Lower leg skin (tissue), 4 donors: ENCODE data around the gene LTB. TPM values are rescaled to one million over a fixed set of nuclear protein-coding genes. Genes with fewer than 3 reads are reported as not detected.
A peak's percentile ranks its signal among the peaks of the same experiment; 100 is the strongest.

Source experiments
- DNase-seq, 2 donors: peaks; one replicate each; pipeline ENCODE4 v3.0.0-alpha.2; 2019; ENCODE audit warnings: low spot score in 2 of 2
- H3K4me3 ChIP-seq: fragments of 200-600 bp; sonication (generic); 2 replicates; pipeline ENCODE4 v1.5.1; 2017; ENCODE audit warnings: mild to moderate bottlenecking, low read depth; ENCODE audit not compliant: poor library complexity, severe bottlenecking
- CTCF ChIP-seq, 3 donors: fragments of 450-650 bp; IDR thresholded peaks; one replicate each; pipeline ENCODE4 v1.5.1; 2016; ENCODE audit warnings: antibody characterized with exemption in 3 of 3, mild to moderate bottlenecking in 3 of 3, moderate library complexity in 2 of 3
- POLR2A ChIP-seq, 2 donors: fragments of 450-650 bp; IDR thresholded peaks; one replicate each; pipeline ENCODE4 v1.6.1; 2016 to 2017; ENCODE audit warnings: antibody characterized with exemption in 2 of 2, mild to moderate bottlenecking in 1 of 2, moderate library complexity in 1 of 2
- WGBS, 2 donors: methylation state at CpG; one replicate each; pipeline ENCODE4 v1.1.5; 2018; 5-methylcytosine and 5-hydroxymethylcytosine counted together
- intact Hi-C: fragments of 100-400 bp; cut with DNase I; formaldehyde crosslinking; loops from one replicate; pipeline ENCODE4 v1.15.0; 2023; ENCODE audit warnings: low total_unique reads
- total RNA-seq, 4 donors: library from RNA; depleted of rRNA; stranded (reverse); fragments of >200 nt; gene quantifications; one replicate each; pipeline ENCODE4 v1.1.0, GENCODE V29; 2016

Gene LTB
- total RNA-seq, 4 donors from 2014 or later = 1.1 TPM; not detected in 3

GRCh38 chr6:31627690-31628287, 45.6 kb upstream of the LTB start:
- H3K4me3 ChIP-seq = no peak overlapping the region
- TF ChIP-seq CTCF (IDR thresholded peaks at IDR 0.05) (no peak), POLR2A (IDR thresholded peaks at IDR 0.05) (no peak)
- 93 to 94% methylated on average over 19 of the region's 19 CpGs for WGBS, 2 donors
- no peak for DNase-seq
- intact Hi-C loops = no loop called here

GRCh38 chr6:31626952-31627351, 44.7 kb upstream of the LTB start:
- no peak overlapping the region for H3K4me3 ChIP-seq
- TF ChIP-seq POLR2A (IDR thresholded peaks at IDR 0.05) (no peak), CTCF (IDR thresholded peaks at IDR 0.05) (no peak)
- no peak for DNase-seq
- 82 to 85% methylated on average over 10 of the region's 10 CpGs for WGBS, 2 donors
- intact Hi-C loops = no loop called here

GRCh38 chr6:31624070-31624469, 41.8 kb upstream of the LTB start:
- WGBS, 2 donors = 80 to 84% methylated on average over 10 of the region's 10 CpGs
- no peak overlapping the region for H3K4me3 ChIP-seq
- no peak for TF ChIP-seq POLR2A (IDR thresholded peaks at IDR 0.05)
- TF ChIP-seq CTCF (IDR thresholded peaks at IDR 0.05) = no peak
- DNase-seq = no peak
- intact Hi-C loops = no loop called here

GRCh38 chr6:31622684-31623091, 40.5 kb upstream of the LTB start:
- intact Hi-C loops = no loop called here
- no peak overlapping the region for H3K4me3 ChIP-seq
- TF ChIP-seq POLR2A (IDR thresholded peaks at IDR 0.05) (no peak), CTCF (IDR thresholded peaks at IDR 0.05) (no peak)
- 35 to 47% methylated on average over 10 of the region's 10 CpGs for WGBS, 2 donors
- peak; percentile 49 to 91 for DNase-seq

GRCh38 chr6:31621991-31622390, 39.8 kb upstream of the LTB start:
- 19% methylated on average over 4 of the region's 4 CpGs for WGBS, 2 donors
- H3K4me3 ChIP-seq = no peak overlapping the region
- no peak for TF ChIP-seq POLR2A (IDR thresholded peaks at IDR 0.05)
- no peak for TF ChIP-seq CTCF (IDR thresholded peaks at IDR 0.05)
- no peak for DNase-seq
- intact Hi-C loops = no loop called here

- 9% methylated on average over 15 of the region's 15 CpGs for WGBS, 2 donors
- intact Hi-C loops = no loop called here
- TF ChIP-seq POLR2A (IDR thresholded peaks at IDR 0.05) (no peak), CTCF (IDR thresholded peaks at IDR 0.05) (no peak)
- H3K4me3 ChIP-seq = peak overlapping the region; percentile 76
- DNase-seq = no peak
Observed at GRCh38 chr6:31621320-31621939, 39.2 kb upstream of the LTB start.
